GM12892 (cell line): ENCODE results near the gene UVSSA.

Source experiments
- DNase-seq: peaks from one replicate; pipeline ENCODE4 v3.0.0; 2011; ENCODE audit not compliant: insufficient read length
- FAIRE-seq: peaks from 2 replicates; lab custom pipeline; 2011; peaks lifted over from hg19 to GRCh38; lab: Jason Lieb, UNC
- POLR2A ChIP-seq: IDR thresholded peaks from 2 replicates; pipeline ENCODE4 v1.6.1; 2011; ENCODE audit warnings: low read depth, low read length, control low read depth
- POLR2AphosphoS5 ChIP-seq: IDR thresholded peaks from 2 replicates; pipeline ENCODE4 v1.6.1; 2011; ENCODE audit warnings: low read depth, low read length, control low read depth
- TAF1 ChIP-seq: IDR thresholded peaks from 2 replicates; pipeline ENCODE4 v1.6.1; 2011; ENCODE audit warnings: low read depth, mild to moderate bottlenecking, control low read depth, low read length, borderline replicate concordance

The UVSSA gene

GRCh38 chr4:1309261-1310010, 37.6 kb upstream of the UVSSA start:
- FAIRE-seq (no peak), DNase-seq (peak; percentile 58)
- TF ChIP-seq TAF1 (no peak), POLR2A (no peak), POLR2AphosphoS5 (no peak)

GRCh38 chr4:1310031-1310795, 36.8 kb upstream of the UVSSA start:
- DNase-seq (no peak), FAIRE-seq (no peak)
- no peak for TF ChIP-seq POLR2AphosphoS5
- TF ChIP-seq TAF1: no peak
- no peak for TF ChIP-seq POLR2A

GRCh38 chr4:1310796-1311631, 36.0 kb upstream of the UVSSA start:
- DNase-seq: no peak
- TF ChIP-seq POLR2A: no peak
- no peak for TF ChIP-seq POLR2AphosphoS5
- no peak for TF ChIP-seq TAF1
- FAIRE-seq: no peak

GRCh38 chr4:1312821-1313640, 34.0 kb upstream of the UVSSA start:
- no peak for TF ChIP-seq POLR2AphosphoS5
- no peak for DNase-seq
- FAIRE-seq: no peak

GRCh38 chr4:1315306-1315705, 31.7 kb upstream of the UVSSA start:
- FAIRE-seq (no peak), DNase-seq (no peak)
- TF ChIP-seq POLR2AphosphoS5 (no peak), POLR2A (no peak), TAF1 (no peak)

- no peak for TF ChIP-seq TAF1
- no peak for TF ChIP-seq POLR2A
- no peak for TF ChIP-seq POLR2AphosphoS5
- FAIRE-seq (no peak), DNase-seq (no peak)
Measured at GRCh38 chr4:1315836-1316536, 31.0 kb upstream of the UVSSA start.

- no peak for FAIRE-seq
Measured at GRCh38 chr4:1316537-1317168, 30.4 kb upstream of the UVSSA start.

GRCh38 chr4:1317177-1318045, 29.6 kb upstream of the UVSSA start:
- TF ChIP-seq TAF1 (no peak), POLR2AphosphoS5 (no peak), POLR2A (no peak)
- no peak for FAIRE-seq
- DNase-seq: no peak

More at GRCh38 chr4:1316537-1317168, 30.4 kb upstream of the UVSSA start:
- no peak for DNase-seq
- no peak for TF ChIP-seq POLR2AphosphoS5
- TF ChIP-seq POLR2A: no peak
- TF ChIP-seq TAF1: no peak

- no peak for FAIRE-seq
- TF ChIP-seq TAF1 (no peak), POLR2AphosphoS5 (no peak), POLR2A (no peak)
Measured at GRCh38 chr4:1318046-1318375, 29.0 kb upstream of the UVSSA start.

GRCh38 chr4:1318488-1319213, 28.4 kb upstream of the UVSSA start:
- TF ChIP-seq TAF1 (no peak), POLR2AphosphoS5 (no peak), POLR2A (no peak)
- no peak for FAIRE-seq
- DNase-seq: no peak

More at GRCh38 chr4:1318046-1318375, 29.0 kb upstream of the UVSSA start:
- DNase-seq: no peak
